ENCODE data around the gene SCP2.

DNA sequence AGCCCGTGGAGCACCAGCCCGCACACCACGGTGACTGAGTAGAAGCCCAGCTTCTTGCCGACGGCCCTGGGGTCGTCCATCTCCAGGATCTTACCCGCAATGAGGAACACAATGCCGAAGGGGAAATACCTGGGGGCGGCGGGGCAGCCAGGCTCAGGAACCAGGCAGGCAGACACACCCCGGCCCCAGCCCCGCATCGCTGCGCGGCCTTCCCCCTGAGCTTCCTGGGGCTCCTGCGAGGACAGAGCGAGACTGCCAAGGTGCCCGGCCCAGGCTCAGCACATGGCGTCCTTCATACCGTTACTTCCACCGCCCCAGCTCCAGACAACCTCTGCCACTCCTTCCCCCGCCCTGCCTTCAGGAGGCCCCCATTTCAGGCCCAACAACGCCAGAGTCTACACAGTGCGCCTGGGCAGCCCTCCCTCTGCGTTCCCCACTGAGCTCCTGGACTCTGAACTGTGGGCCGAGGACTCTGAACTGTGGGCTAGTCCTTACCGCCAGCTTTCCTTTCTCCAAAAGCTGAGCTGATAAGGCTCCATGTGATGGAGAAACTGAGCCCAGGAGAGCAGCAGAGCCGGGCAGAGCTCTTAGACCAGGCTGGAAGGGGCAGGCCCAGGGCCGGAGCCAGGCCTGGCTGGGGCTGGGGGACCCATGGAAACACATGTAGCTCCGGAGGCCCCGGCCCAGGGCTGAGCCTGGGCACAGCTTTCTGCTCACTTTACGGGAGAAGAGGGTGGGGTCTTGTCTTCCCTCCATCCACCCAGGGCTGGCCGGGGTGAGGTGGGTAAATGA is 165.8 kb downstream of the SCP2 start:
- TF ChIP-seq CTCF (IDR thresholded peaks at IDR 0.05) (no peak), EP300 (IDR thresholded peaks at IDR 0.05) (no peak)
